Mammary epithelial cell (primary cell): ENCODE results near the gene ZNF683.

Experiments used
- EZH2 ChIP-seq: IDR thresholded peaks from 2 replicates; pipeline ENCODE4 v1.6.1; 2012; ENCODE audit warnings: low read length, inconsistent platforms, borderline replicate concordance
- TF ChIP-seq, protein P1 (sequence below), 2 donors: IDR thresholded peaks in 1 of 2; conservative IDR thresholded peaks in 1 of 2; 2 replicates each; pipeline ENCODE4 v1.5.1; 2011 to 2012; ENCODE audit warnings: inconsistent platforms in 2 of 2, low read length in 2 of 2, mild to moderate bottlenecking in 2 of 2, control low read depth in 1 of 2, low read depth in 1 of 2; ENCODE audit not compliant: insufficient read depth in 1 of 2; ENCODE audit errors: extremely low read depth in 1 of 2

DNA sequence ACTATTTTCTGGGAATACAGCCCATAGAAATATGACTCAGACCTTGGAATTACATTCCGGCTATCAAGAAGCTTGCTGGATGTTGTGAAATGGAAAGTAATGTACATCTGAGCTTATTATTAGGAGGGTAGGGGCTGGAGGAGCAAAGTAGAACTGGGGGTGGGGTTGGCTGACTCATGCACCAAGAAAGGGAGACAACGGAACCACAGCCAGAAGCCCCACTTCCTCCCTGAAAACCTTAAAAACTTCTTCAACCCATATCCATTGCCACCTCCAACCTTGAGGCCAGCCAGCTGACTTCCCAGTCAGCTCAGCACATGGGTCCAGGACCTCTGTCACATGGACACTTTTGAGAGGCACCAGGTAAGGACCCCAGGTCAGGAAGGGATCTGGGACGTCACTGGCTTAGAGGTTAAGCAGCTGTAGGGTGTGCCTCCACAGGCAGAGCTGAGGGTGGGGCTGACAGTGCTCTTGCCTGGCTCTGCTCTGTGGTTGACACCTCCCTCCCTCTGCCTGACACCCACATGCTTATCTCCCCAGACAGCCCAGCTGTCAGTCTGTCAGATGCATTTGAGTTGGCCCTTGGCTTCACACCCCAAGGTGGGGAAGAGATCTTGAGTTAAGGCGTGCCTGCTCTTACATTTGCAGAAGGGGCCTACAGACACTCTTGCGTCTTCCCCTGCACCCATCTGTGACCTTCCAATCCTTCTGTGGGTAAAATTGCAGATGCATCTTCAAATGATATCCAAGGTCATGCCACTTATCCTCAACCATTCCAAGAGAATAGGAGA is 5.7 kb upstream of the ZNF683 start:
- TF ChIP-seq, protein P1, sequence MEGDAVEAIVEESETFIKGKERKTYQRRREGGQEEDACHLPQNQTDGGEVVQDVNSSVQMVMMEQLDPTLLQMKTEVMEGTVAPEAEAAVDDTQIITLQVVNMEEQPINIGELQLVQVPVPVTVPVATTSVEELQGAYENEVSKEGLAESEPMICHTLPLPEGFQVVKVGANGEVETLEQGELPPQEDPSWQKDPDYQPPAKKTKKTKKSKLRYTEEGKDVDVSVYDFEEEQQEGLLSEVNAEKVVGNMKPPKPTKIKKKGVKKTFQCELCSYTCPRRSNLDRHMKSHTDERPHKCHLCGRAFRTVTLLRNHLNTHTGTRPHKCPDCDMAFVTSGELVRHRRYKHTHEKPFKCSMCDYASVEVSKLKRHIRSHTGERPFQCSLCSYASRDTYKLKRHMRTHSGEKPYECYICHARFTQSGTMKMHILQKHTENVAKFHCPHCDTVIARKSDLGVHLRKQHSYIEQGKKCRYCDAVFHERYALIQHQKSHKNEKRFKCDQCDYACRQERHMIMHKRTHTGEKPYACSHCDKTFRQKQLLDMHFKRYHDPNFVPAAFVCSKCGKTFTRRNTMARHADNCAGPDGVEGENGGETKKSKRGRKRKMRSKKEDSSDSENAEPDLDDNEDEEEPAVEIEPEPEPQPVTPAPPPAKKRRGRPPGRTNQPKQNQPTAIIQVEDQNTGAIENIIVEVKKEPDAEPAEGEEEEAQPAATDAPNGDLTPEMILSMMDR (conservative IDR thresholded peaks at IDR 0.05 in 1 of 2, IDR thresholded peaks at IDR 0.05 in 1 of 2; ENCODE audit: extremely low read depth in 1 of 2, insufficient read depth in 1 of 2, low read depth in 1 of 2, low read length in 2 of 2) = no peak
- no peak for TF ChIP-seq EZH2
